Neuronal stem cell (in vitro differentiated cells): ENCODE data around the gene CDH24.
A peak's percentile ranks its signal among the peaks of the same experiment; 100 is the strongest.

Source experiments
- DNase-seq: peaks from one replicate; pipeline ENCODE4 v3.0.0-alpha.2; 2013; ENCODE audit warnings: low spot score
- H2AFZ ChIP-seq: one replicate; pipeline ENCODE4 v1.6.1; 2013; ENCODE audit warnings: mild to moderate bottlenecking, low read length, inconsistent platforms
- H2AK5ac ChIP-seq: 2 replicates; pipeline ENCODE4 v1.6.1; 2013; ENCODE audit warnings: low read depth, mild to moderate bottlenecking, inconsistent platforms, low read length, moderate library complexity, mixed read lengths
- H2BK120ac ChIP-seq: 2 replicates; pipeline ENCODE4 v1.6.1; 2013; ENCODE audit warnings: low read depth, mild to moderate bottlenecking, inconsistent platforms, low read length, moderate library complexity, mixed read lengths
- H2BK12ac ChIP-seq: one replicate; pipeline ENCODE4 v1.6.1; 2013; ENCODE audit warnings: low read length, inconsistent platforms
- H2BK15ac ChIP-seq: 2 replicates; pipeline ENCODE4 v1.6.1; 2013; ENCODE audit warnings: mild to moderate bottlenecking, low read length, inconsistent platforms, mixed read lengths
- H2BK5ac ChIP-seq: one replicate; pipeline ENCODE4 v1.6.1; 2013; ENCODE audit warnings: inconsistent platforms, mild to moderate bottlenecking, low read length, moderate library complexity
- H3K14ac ChIP-seq: one replicate; pipeline ENCODE4 v1.6.1; 2013; ENCODE audit warnings: low read length, inconsistent platforms
- H3K18ac ChIP-seq: 2 replicates; pipeline ENCODE4 v1.6.1; 2013; ENCODE audit warnings: low read length, inconsistent platforms
- H3K23ac ChIP-seq: 2 replicates; pipeline ENCODE4 v1.6.1; 2013; ENCODE audit warnings: low read depth, mild to moderate bottlenecking, mixed read lengths, low read length, inconsistent platforms; ENCODE audit not compliant: poor library complexity
- H3K27ac ChIP-seq: replicated peaks from 3 replicates; pipeline ENCODE4 v1.5.1; 2013; ENCODE audit warnings: low read length, inconsistent platforms
- H3K27me3 ChIP-seq, 3 experiments: 2 replicates each; pipeline ENCODE4 v1.6.1; 2013; ENCODE audit warnings: low read length in 3 of 3, mild to moderate bottlenecking in 2 of 3, inconsistent platforms in 1 of 3, low read depth in 1 of 3, mixed read lengths in 1 of 3, moderate library complexity in 1 of 3; ENCODE audit not compliant: control insufficient read depth in 3 of 3, insufficient read depth in 3 of 3
- H3K36me3 ChIP-seq, 2 donors: replicated peaks in 1 of 2; 2 replicates each; pipeline ENCODE4 v1.6.1; 2013; ENCODE audit warnings: low read length in 2 of 2; ENCODE audit not compliant: control insufficient read depth in 2 of 2, insufficient read depth in 2 of 2
- H3K4ac ChIP-seq: 2 replicates; pipeline ENCODE4 v1.6.1; 2013; ENCODE audit warnings: inconsistent platforms, mild to moderate bottlenecking, low read length, moderate library complexity
- H3K4me1 ChIP-seq, 2 donors: 1 replicate in 1 of 2; 2 replicates in 1 of 2; pipeline ENCODE4 v1.6.1; 2013; ENCODE audit warnings: low read length in 2 of 2, low read depth in 1 of 2; ENCODE audit not compliant: control insufficient read depth in 2 of 2, insufficient read depth in 1 of 2
- H3K4me2 ChIP-seq: one replicate; pipeline ENCODE4 v1.6.1; 2013; ENCODE audit warnings: mild to moderate bottlenecking, low read length, inconsistent platforms; ENCODE audit not compliant: insufficient read depth, poor library complexity, severe bottlenecking
- H3K4me3 ChIP-seq, 2 donors: 2 replicates each; pipeline ENCODE4 v1.5.1; 2013; ENCODE audit warnings: low read length in 2 of 2, mild to moderate bottlenecking in 2 of 2, inconsistent platforms in 1 of 2, moderate library complexity in 1 of 2
- H3K79me1 ChIP-seq: one replicate; pipeline ENCODE4 v1.6.1; 2013; ENCODE audit warnings: low read depth, mild to moderate bottlenecking, inconsistent platforms, low read length, moderate library complexity
- H3K9ac ChIP-seq: one replicate; pipeline ENCODE4 v1.6.1; 2013; ENCODE audit warnings: mild to moderate bottlenecking, low read depth, low read length, inconsistent platforms; ENCODE audit not compliant: poor library complexity
- H3K9me3 ChIP-seq, 2 donors: replicated peaks in 1 of 2; 2 replicates each; pipeline versions ENCODE3 to v1.6.1; 2013; ENCODE audit warnings: low read length in 2 of 2, mild to moderate bottlenecking in 2 of 2, inconsistent platforms in 1 of 2, low read depth in 1 of 2, mixed read lengths in 1 of 2, moderate library complexity in 1 of 2; ENCODE audit not compliant: control insufficient read depth in 2 of 2, insufficient read depth in 1 of 2
- H4K8ac ChIP-seq: one replicate; pipeline ENCODE4 v1.6.1; 2013; ENCODE audit warnings: low read depth, mild to moderate bottlenecking, inconsistent platforms, low read length, moderate library complexity
- H4K91ac ChIP-seq: one replicate; pipeline ENCODE4 v1.6.1; 2013; ENCODE audit warnings: low read length, low read depth, mild to moderate bottlenecking, inconsistent platforms; ENCODE audit not compliant: poor library complexity
- WGBS, 2 donors: extraction: QIAGEN DNeasy Blood & Tissue Kit; methylation state at CpG; one replicate each; pipeline ENCODE4 v1.1.7; 2013; ENCODE audit warnings: missing lambda C conversion rate in 2 of 2, mixed read lengths in 1 of 2; ENCODE audit not compliant: insufficient read length in 2 of 2, insufficient replicate concordance in 1 of 2; ENCODE audit errors: extremely low coverage in 2 of 2; 5-methylcytosine and 5-hydroxymethylcytosine counted together

The CDH24 gene

DNA sequence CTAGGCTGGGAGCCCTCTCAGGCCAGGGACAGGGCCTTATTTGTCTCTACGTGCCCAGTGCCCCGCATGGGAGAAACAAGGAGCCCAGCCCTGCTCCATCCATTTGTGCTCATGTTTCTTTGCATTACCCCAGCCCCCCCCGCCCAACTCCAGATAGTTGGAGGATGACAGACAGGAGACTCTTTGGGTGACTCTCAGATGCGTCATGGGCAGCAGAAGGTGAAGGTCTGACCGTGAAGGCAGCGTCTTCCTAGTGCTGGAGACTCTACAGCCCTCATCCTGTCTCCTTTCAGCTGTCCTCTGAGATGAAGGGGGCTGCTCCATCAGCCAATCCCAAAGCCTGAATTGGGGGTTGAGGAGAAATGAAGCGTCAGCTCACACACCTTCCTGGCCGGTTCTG, 15.6 kb downstream of the CDH24 start:
- no peak overlapping the region for H3K9ac ChIP-seq
- H3K4me3 ChIP-seq, result no peak overlapping the region
- no peak overlapping the region for H3K4ac ChIP-seq
- no peak overlapping the region for H4K91ac ChIP-seq
- H3K23ac ChIP-seq, result no peak overlapping the region
- no peak overlapping the region for H3K14ac ChIP-seq
- H2BK15ac ChIP-seq, result peak overlapping the region; percentile 81
- no peak overlapping the region for H2BK12ac ChIP-seq
- H4K8ac ChIP-seq, result no peak overlapping the region
- peak overlapping the region; percentile 10 for H2BK5ac ChIP-seq
- DNase-seq, result no peak
- peaks cover 0 to 1% of the 10 kb centered on the region in 2 donors for H3K9me3 ChIP-seq
- peaks cover 5 to 6% of the 10 kb centered on the region in 2 donors for H3K4me1 ChIP-seq
- H3K27me3 ChIP-seq, result no peaks in the 10 kb centered on the region
- H3K18ac ChIP-seq, result peak overlapping the region; percentile 25
- H2BK120ac ChIP-seq, result no peak overlapping the region
- no peak overlapping the region for H2AFZ ChIP-seq
- H3K27ac ChIP-seq, result no peak overlapping the region
- WGBS, 2 donors, result no CpG with 5 or more reads among the region's 8 CpGs
- no peaks in the 10 kb centered on the region for H3K36me3 ChIP-seq
- H3K79me1 ChIP-seq, result no peaks in the 10 kb centered on the region
- H3K4me2 ChIP-seq, result no peak overlapping the region
- peak overlapping the region; percentile 93 for H2AK5ac ChIP-seq

DNA sequence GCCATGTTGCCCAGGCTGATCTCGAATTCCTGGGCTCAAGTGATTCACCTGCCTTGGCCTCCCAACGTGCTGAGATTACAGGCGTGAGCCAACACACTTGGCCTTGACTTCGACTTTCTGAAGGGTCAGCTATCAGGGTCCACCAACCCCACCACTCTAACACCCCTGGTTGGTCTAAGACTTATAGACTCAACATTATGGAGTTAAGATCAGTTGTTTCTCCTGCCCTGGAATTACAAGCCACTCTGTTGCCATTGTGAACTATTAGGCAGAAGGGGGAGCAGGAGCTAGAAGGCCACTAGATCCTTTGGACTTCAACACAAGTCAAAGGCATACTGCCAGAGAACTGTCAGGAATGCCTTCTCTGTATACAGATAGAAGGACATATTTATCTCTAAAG, 17.2 kb downstream of the CDH24 start:
- WGBS, 2 donors, result no CpG with 5 or more reads among the region's 4 CpGs

DNA sequence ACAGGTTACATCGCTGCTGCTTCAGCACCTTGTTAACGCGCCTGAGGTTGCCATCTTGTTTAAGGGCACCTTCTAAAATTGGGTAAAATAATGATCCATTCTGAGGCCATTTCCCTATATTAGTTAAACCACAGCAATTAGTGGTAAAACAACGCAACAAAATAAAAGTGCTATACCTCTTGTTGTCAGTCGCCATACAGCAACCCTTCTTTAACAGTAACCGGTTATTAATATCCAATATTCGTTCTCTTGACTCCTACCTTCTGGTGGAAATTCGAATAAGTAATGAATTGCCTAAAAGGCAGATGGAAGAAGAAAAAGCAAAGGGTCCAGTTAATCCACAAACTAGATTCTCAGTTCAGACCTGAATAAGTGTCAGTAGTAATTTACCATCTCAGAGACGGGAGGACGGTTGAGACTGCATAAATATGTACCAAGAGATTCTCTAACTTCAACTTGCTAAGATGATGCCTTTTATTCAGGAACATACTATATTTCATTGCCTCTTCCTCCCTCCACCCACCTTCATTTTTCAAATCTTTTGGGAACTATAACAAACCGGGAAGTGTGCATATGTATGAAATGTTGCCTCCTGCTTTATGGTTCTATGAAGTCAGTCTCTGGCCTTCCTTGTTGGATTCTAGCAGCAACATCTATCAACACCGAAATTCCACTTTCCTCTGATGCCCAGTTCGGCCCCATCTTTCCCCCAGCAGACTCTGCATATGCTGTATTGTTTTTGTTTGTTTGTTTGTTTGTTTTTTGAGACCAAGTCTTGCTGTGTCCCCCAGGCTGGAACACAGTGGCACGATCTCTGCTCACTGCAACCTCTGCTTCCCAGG, 21.8 kb downstream of the CDH24 start:
- no peak for DNase-seq
- Histone ChIP-seq H3K9me3 (no peaks in the 10 kb centered on the region), H3K79me1 (peaks cover 4% of the 10 kb centered on the region), H3K14ac (no peak overlapping the region), H3K4me3 (peak overlapping the region in 1 of 2 donors; percentile 83), H3K4me2 (no peak overlapping the region), H3K4ac (no peak overlapping the region), H3K36me3 (peaks cover 12 to 29% of the 10 kb centered on the region in 2 donors), H3K9ac (no peak overlapping the region), H3K4me1 (peaks cover 0 to 7% of the 10 kb centered on the region in 2 donors), H3K18ac (no peak overlapping the region), H3K27ac (no peak overlapping the region), H2BK12ac (no peak overlapping the region), H2AK5ac (no peak overlapping the region), H2AFZ (peak overlapping the region; percentile 89), H2BK5ac (no peak overlapping the region), H4K91ac (no peak overlapping the region), H2BK15ac (no peak overlapping the region), H4K8ac (no peak overlapping the region), H2BK120ac (no peak overlapping the region), H3K27me3 (no peaks in the 10 kb centered on the region), H3K23ac (no peak overlapping the region)
- whole genome bisulfite sequencing, 2 donors, result no CpG with 5 or more reads among the region's 14 CpGs

More for the DNA sequence above, 17.2 kb downstream of the CDH24 start:
- Histone ChIP-seq H3K36me3 (no peaks in the 10 kb centered on the region), H2BK5ac (no peak overlapping the region), H3K4ac (no peak overlapping the region), H3K27ac (no peak overlapping the region), H2AK5ac (no peak overlapping the region), H4K91ac (no peak overlapping the region), H2BK12ac (no peak overlapping the region), H3K9ac (no peak overlapping the region), H3K18ac (no peak overlapping the region), H3K4me2 (no peak overlapping the region), H3K79me1 (no peaks in the 10 kb centered on the region), H2BK15ac (no peak overlapping the region), H3K4me1 (peaks cover 5 to 6% of the 10 kb centered on the region in 2 donors), H3K4me3 (no peak overlapping the region), H4K8ac (no peak overlapping the region), H3K27me3 (no peaks in the 10 kb centered on the region), H3K14ac (no peak overlapping the region), H3K9me3 (peaks cover 0 to 1% of the 10 kb centered on the region in 2 donors), H2BK120ac (no peak overlapping the region), H2AFZ (no peak overlapping the region), H3K23ac (no peak overlapping the region)
- no peak for DNase-seq

DNA sequence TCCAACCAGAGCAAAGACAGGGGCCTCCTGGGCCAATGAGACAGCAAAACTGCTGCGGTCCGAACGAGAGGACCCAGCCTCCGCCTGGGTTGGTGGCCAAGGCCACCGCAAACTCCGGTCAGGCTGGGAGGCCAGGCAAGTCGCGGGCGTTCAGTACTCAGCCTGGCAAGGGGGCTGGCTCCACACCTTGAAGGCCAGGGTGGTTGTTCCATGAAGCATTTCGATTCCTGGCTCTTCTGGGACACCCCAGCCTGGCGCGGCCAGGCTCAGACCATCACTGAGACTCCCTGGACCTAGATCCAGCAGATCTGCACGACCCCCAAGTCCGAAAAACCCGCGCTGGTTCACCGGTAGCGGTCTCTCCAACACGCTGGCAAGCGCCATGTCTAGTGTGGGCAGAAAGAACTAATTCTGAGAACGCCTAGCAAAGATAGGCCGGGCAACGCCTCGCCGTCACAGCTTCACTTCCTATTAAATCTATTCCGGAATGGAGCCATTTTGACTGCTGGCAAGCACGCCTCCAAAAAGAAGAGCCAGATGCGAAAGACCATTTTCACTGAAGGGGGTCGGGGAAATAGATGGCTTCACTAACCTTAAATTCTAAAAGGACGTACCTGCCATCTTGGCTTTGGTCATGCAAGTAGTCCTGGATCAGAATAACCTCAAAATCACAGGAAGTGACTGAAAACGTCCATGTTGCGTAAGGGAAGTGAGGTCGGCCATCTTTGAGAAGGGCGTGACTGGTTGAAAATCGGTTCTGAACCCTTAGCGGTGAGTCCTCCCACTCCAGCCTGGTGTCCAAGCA, 22.6 kb downstream of the CDH24 start, which contains the start of gene PSMB5:
Gene PSMB5, minus strand, starts transcription at position 403 of the 805 bp plus-strand sequence. Its CDS starts 19 bp downstream, at position 384.
- WGBS, 2 donors, result no CpG with 5 or more reads among the region's 36 CpGs
- no peak within 1 kb of the TSS for H4K91ac ChIP-seq
- H3K18ac ChIP-seq, result peak within 1 kb of the TSS; percentile 87
- peaks cover 0 to 7% of the 10 kb centered on the region in 2 donors for H3K4me1 ChIP-seq
- H3K9me3 ChIP-seq, result no peaks in the 10 kb centered on the region
- no peaks in the 10 kb centered on the region for H3K27me3 ChIP-seq
- H3K9ac ChIP-seq, result peak within 1 kb of the TSS; percentile 89
- H4K8ac ChIP-seq, result peak within 1 kb of the TSS; percentile 75
- peak within 1 kb of the TSS; percentile 67 for H3K4me2 ChIP-seq
- peaks cover 12 to 32% of the 10 kb centered on the region in 2 donors for H3K36me3 ChIP-seq
- peak within 1 kb of the TSS; percentile 82 for H2AK5ac ChIP-seq
- peak within 1 kb of the TSS; percentile 83 to 95 for H3K4me3 ChIP-seq
- H3K4ac ChIP-seq, result peak within 1 kb of the TSS; percentile 79
- no peak within 1 kb of the TSS for H2BK12ac ChIP-seq
- peak within 1 kb of the TSS; percentile 89 for H2AFZ ChIP-seq
- H2BK5ac ChIP-seq, result no peak within 1 kb of the TSS
- H3K27ac ChIP-seq, result peak within 1 kb of the TSS; percentile 84
- DNase-seq, result peak; percentile 88
- peaks cover 4% of the 10 kb centered on the region for H3K79me1 ChIP-seq
- H2BK15ac ChIP-seq, result peak within 1 kb of the TSS; percentile 3
- H2BK120ac ChIP-seq, result peak within 1 kb of the TSS; percentile 33
- H3K23ac ChIP-seq, result peak within 1 kb of the TSS; percentile 30
- no peak within 1 kb of the TSS for H3K14ac ChIP-seq
